Smooth muscle cell (in vitro differentiated cells): Measurements from ENCODE around the gene CDH13. TPM values are rescaled to one million over a fixed set of nuclear protein-coding genes. Genes with fewer than 3 reads are reported as not detected.

Source experiments
- DNase-seq: peaks from one replicate; lab custom pipeline; 2025; ENCODE audit not compliant: unreplicated experiment; lab: John Stamatoyannopoulos, UW
- H2AFZ ChIP-seq: fragments of 200-600 bp; sonication (generic); 2 replicates; pipeline ENCODE4 v1.6.0; 2016; ENCODE audit warnings: antibody characterized with exemption, low read depth, mild to moderate bottlenecking
- H3F3A ChIP-seq: fragments of 200-600 bp; sonication (generic); 2 replicates; pipeline ENCODE4 v1.6.0; 2017; ENCODE audit warnings: antibody characterized with exemption, low read depth
- H3K27ac ChIP-seq: fragments of 200-600 bp; sonication (generic); 2 replicates; pipeline ENCODE4 v1.5.1; 2016; ENCODE audit warnings: low read depth, mild to moderate bottlenecking
- H3K27me3 ChIP-seq: fragments of 200-600 bp; sonication (generic); 2 replicates; pipeline ENCODE4 v1.6.1; 2016; ENCODE audit warnings: low read depth, mild to moderate bottlenecking
- H3K36me3 ChIP-seq: fragments of 200-600 bp; sonication (generic); 2 replicates; pipeline ENCODE4 v1.5.1; 2016; ENCODE audit warnings: low read depth
- H3K4me1 ChIP-seq: fragments of 200-600 bp; sonication (generic); 2 replicates; pipeline ENCODE4 v1.5.1; 2016; ENCODE audit warnings: low read depth
- H3K4me2 ChIP-seq: fragments of 200-600 bp; sonication (generic); 2 replicates; pipeline ENCODE4 v1.6.0; 2016; ENCODE audit warnings: mild to moderate bottlenecking
- H3K4me3 ChIP-seq: fragments of 200-600 bp; sonication (generic); 2 replicates; pipeline ENCODE4 v1.5.1; 2016; ENCODE audit warnings: mild to moderate bottlenecking
- H3K79me2 ChIP-seq: fragments of 200-600 bp; sonication (generic); 2 replicates; pipeline ENCODE4 v1.6.0; 2016; ENCODE audit warnings: low read depth, mild to moderate bottlenecking
- H3K9ac ChIP-seq: fragments of 200-600 bp; sonication (generic); 2 replicates; pipeline ENCODE4 v1.6.0; 2016; ENCODE audit warnings: low read depth
- H3K9me3 ChIP-seq: fragments of 200-600 bp; sonication (generic); replicated peaks from 2 replicates; pipeline ENCODE4 v1.5.1; 2016; ENCODE audit warnings: low read depth
- H4K20me1 ChIP-seq: fragments of 200-600 bp; sonication (generic); 2 replicates; pipeline ENCODE4 v1.6.0; 2016; ENCODE audit warnings: low read depth
- WGBS: methylation state at CpG from one replicate; pipeline ENCODE4 v1.1.7; 2016; ENCODE audit warnings: low lambda C conversion rate; 5-methylcytosine and 5-hydroxymethylcytosine counted together
- polyA plus RNA-seq: library from polyadenylated mRNA; unstranded; fragments of >200 nt; fragmentation: Nextera tagmentation; extraction: Ambion mirVana; gene quantifications from 2 replicates; pipeline ENCODE4 v1.2.1, GENCODE V29; 2016
- total RNA-seq: library from RNA; depleted of rRNA; stranded (reverse); fragments of >200 nt; gene quantifications from 2 replicates; pipeline ENCODE4 v1.2.3, GENCODE V29; 2014
- TF ChIP-seq, protein P1 (sequence below): fragments of 200-600 bp; sonication (generic); IDR thresholded peaks from 2 replicates; pipeline ENCODE4 v1.5.1; 2017; ENCODE audit warnings: borderline replicate concordance, mild to moderate bottlenecking, antibody characterized with exemption; ENCODE audit not compliant: insufficient read depth, poor library complexity, severe bottlenecking

The CDH13 gene
- total and polyA plus RNA-seq, 2 experiments from 2014 or later, result 12.1 to 32.2 TPM

DNA sequence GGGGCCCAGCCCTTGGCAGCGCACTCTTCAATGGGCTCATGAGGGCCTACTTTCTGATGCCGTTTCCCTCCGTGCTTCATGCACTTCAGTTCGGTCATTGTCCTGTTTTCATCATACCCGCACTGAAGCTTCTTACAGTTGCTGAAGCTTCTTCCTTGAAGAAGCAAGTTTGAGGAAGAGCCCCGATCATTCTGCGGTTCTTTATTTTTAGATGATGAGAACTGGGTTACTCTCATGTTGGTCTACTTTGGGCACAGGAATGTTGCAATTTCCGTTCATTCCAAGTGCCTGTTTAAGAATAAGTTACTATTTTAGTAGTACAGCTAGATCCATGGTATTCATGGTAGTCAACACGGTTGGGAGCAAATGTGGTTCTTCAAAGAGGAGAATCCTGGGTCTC is 593.3 kb downstream of the CDH13 start:
- no peaks in the 10 kb centered on the region for H3K27me3 ChIP-seq
- 93% methylated on average over 9 of the region's 9 CpGs for WGBS
- no peaks in the 10 kb centered on the region for H4K20me1 ChIP-seq
- H3K4me1 ChIP-seq, result no peaks in the 10 kb centered on the region
- no peak overlapping the region for H3K4me3 ChIP-seq
- no peak overlapping the region for H3K4me2 ChIP-seq
- H2AFZ ChIP-seq, result no peak overlapping the region
- DNase-seq, result no peak
- no peaks in the 10 kb centered on the region for H3F3A ChIP-seq
- TF ChIP-seq, protein P1, sequence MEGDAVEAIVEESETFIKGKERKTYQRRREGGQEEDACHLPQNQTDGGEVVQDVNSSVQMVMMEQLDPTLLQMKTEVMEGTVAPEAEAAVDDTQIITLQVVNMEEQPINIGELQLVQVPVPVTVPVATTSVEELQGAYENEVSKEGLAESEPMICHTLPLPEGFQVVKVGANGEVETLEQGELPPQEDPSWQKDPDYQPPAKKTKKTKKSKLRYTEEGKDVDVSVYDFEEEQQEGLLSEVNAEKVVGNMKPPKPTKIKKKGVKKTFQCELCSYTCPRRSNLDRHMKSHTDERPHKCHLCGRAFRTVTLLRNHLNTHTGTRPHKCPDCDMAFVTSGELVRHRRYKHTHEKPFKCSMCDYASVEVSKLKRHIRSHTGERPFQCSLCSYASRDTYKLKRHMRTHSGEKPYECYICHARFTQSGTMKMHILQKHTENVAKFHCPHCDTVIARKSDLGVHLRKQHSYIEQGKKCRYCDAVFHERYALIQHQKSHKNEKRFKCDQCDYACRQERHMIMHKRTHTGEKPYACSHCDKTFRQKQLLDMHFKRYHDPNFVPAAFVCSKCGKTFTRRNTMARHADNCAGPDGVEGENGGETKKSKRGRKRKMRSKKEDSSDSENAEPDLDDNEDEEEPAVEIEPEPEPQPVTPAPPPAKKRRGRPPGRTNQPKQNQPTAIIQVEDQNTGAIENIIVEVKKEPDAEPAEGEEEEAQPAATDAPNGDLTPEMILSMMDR, result no peak
- no peaks in the 10 kb centered on the region for H3K9me3 ChIP-seq
- H3K9ac ChIP-seq, result no peak overlapping the region
- H3K27ac ChIP-seq, result no peak overlapping the region
- no peaks in the 10 kb centered on the region for H3K79me2 ChIP-seq
- no peaks in the 10 kb centered on the region for H3K36me3 ChIP-seq

DNA sequence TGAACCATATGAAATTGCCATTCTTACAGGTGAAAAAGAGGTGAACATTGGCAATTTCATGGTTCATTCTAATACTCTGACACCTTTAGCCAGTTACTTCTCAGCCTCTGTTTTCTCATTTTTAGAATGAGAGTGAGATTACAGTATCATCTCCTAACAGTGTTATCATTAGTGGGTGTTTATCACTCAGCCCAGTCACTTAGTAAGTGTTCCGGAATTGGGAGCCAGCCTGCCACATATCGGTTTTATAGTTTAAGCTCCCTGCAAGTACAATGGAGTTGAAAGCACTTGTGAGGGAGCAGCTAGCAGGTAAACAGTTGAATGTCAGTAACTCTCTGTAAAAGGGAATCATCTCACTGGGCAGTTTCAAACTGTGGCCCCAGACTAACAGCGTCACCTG is 597.9 kb downstream of the CDH13 start:
- no peak overlapping the region for H3K4me2 ChIP-seq
- no peak for DNase-seq
- no peak overlapping the region for H3K4me3 ChIP-seq
- no peak overlapping the region for H2AFZ ChIP-seq
- H4K20me1 ChIP-seq, result no peaks in the 10 kb centered on the region
- TF ChIP-seq, protein P1, result no peak
- H3K27ac ChIP-seq, result no peak overlapping the region
- no peaks in the 10 kb centered on the region for H3K79me2 ChIP-seq
- H3K9me3 ChIP-seq, result no peaks in the 10 kb centered on the region
- no peak overlapping the region for H3K9ac ChIP-seq
- WGBS, result 84% methylated on average over 3 of the region's 3 CpGs
- no peaks in the 10 kb centered on the region for H3K4me1 ChIP-seq
- no peaks in the 10 kb centered on the region for H3K27me3 ChIP-seq
- H3K36me3 ChIP-seq, result no peaks in the 10 kb centered on the region
- no peaks in the 10 kb centered on the region for H3F3A ChIP-seq

DNA sequence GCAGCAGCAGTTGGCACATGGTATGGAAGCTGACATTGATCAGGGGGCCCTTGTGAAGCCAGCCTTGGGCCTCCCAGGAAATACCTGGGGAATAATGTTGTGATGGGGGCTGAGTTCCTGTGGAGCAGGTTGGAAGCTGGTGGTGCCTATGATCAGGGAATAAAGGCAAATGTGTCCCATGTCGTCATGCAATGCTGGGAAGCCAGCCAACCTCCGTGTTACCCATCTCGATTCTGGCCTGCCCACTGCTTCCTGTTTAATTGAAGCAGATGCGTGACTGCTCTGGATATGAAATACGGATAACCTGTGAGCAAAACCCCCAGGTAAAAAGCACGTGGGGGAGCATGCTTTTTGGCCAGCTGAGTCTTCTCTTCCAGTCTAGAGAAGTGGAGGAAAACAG is 600.6 kb downstream of the CDH13 start:
- Histone ChIP-seq H3K4me2 (no peak overlapping the region), H3K4me3 (no peak overlapping the region), H3K36me3 (no peaks in the 10 kb centered on the region), H4K20me1 (no peaks in the 10 kb centered on the region), H3K9ac (no peak overlapping the region), H3K27me3 (no peaks in the 10 kb centered on the region), H3K9me3 (no peaks in the 10 kb centered on the region), H3K27ac (no peak overlapping the region), H3K4me1 (no peaks in the 10 kb centered on the region), H3K79me2 (no peaks in the 10 kb centered on the region), H2AFZ (no peak overlapping the region), H3F3A (no peaks in the 10 kb centered on the region)
- 87% methylated on average over 6 of the region's 6 CpGs for WGBS
- TF ChIP-seq, protein P1, result no peak
- DNase-seq, result no peak

DNA sequence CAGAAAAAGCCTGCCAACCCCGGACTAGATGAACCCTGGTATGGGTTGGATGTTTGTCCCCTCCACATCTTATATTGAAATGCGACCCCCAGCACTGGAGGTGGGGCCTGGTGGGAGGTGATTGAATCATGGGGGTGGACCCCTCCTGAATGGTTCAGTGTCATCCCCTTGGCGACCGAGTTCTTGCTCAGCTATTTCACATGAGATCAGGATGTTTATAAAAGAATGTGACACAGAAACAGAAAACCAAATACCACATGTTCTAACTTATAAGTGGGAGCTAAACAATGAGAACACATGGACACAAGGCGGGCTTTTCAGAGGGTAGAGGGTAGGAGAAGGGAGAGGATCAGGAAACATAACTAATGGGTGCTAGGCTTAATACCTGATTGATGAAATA is 605.0 kb downstream of the CDH13 start:
- Histone ChIP-seq H3K36me3 (no peaks in the 10 kb centered on the region), H3K4me2 (no peak overlapping the region), H3K4me3 (no peak overlapping the region), H3F3A (no peaks in the 10 kb centered on the region), H3K4me1 (no peaks in the 10 kb centered on the region), H3K27me3 (no peaks in the 10 kb centered on the region), H2AFZ (no peak overlapping the region), H3K9ac (no peak overlapping the region), H4K20me1 (no peaks in the 10 kb centered on the region), H3K9me3 (no peaks in the 10 kb centered on the region), H3K27ac (no peak overlapping the region), H3K79me2 (no peaks in the 10 kb centered on the region)
- WGBS, result 88% methylated on average over 5 of the region's 5 CpGs
- TF ChIP-seq, protein P1, result no peak
- DNase-seq, result no peak
